ENCODE results near the gene CD7. TPM values are rescaled to one million over a fixed set of nuclear protein-coding genes. Genes with fewer than 3 reads are reported as not detected.

CD7 gene
- polyA plus RNA-seq, 1 of the 3 experiments (the other 2 are of a cell fraction), result 0.07 TPM

- POLR2A ChIA-PET, result interaction anchor here (0.8 to 1.4 kb wide), 3 partner anchors 14 to 745 kb away, joined by 3 to 10 read pairs (median 3); partner anchors contain the start of gene FAAP100
- no peaks in the 10 kb centered on the region for H3K9me2 ChIP-seq
- peaks cover 28 to 37% of the 10 kb centered on the region in 2 experiments; a peak in 3 of 4 replicates for H3K4me1 ChIP-seq (ENCODE audit: control insufficient read depth in 1 of 2, insufficient read depth in 2 of 2, low read depth in 1 of 2, low read length in 1 of 2)
- H3K27me3 ChIP-seq (ENCODE audit: insufficient read depth), result no peaks in the 10 kb centered on the region
- peak overlapping the region; percentile 82 for H3K4me2 ChIP-seq
- H2AFZ ChIP-seq (ENCODE audit: low read depth), result peak overlapping the region; percentile 91
- WGBS (ENCODE audit: low lambda C conversion rate), result 58% methylated on average over 19 of the region's 19 CpGs
- no peaks in the 10 kb centered on the region for H4K20me1 ChIP-seq (ENCODE audit: insufficient read depth)
- H3K9me3 ChIP-seq, result no peaks in the 10 kb centered on the region
- DNase-seq, result peak; percentile 54
- peak overlapping the region; percentile 40 to 52; a peak in 2 of 4 replicates for H3K4me3 ChIP-seq (ENCODE audit: low read depth in 2 of 2, low read length in 1 of 2)
- no peaks in the 10 kb centered on the region for H3K36me3 ChIP-seq (replicated peaks in 1 of 2; ENCODE audit: control insufficient read depth in 1 of 2, insufficient read depth in 2 of 2, low read length in 1 of 2)
- CTCF ChIA-PET, result interaction anchor here (1.0 to 15.1 kb wide), 11 partner anchors 13 to 119 kb away, joined by 3 to 184 read pairs (median 5); partner anchors contain the start of genes CSNK1D, HEXD, OGFOD3 and SECTM1
- peaks cover 2% of the 10 kb centered on the region for H3K79me2 ChIP-seq (ENCODE audit: insufficient read depth)
- peak overlapping the region; percentile 77 to 84 for H3K27ac ChIP-seq (ENCODE audit: low read depth in 2 of 2, low read length in 1 of 2)
- peaks cover 30% of the 10 kb centered on the region for H3F3A ChIP-seq (replicated peaks; ENCODE audit: insufficient read depth)
- TF ChIP-seq FOSL2 (IDR thresholded peaks at IDR 0.05; ENCODE audit: borderline replicate concordance, low read depth), result peak; percentile 70; the same call in 1 of the 2 replicates
- TF ChIP-seq RCOR1 (IDR thresholded peaks at IDR 0.05; ENCODE audit: low read length), result no peak
- H3K9ac ChIP-seq, result peak overlapping the region; percentile 67
Measured at GRCh38 chr17:82297280-82297713, 20.1 kb downstream of the CD7 start.

- Histone ChIP-seq H3K27ac (ENCODE audit: low read depth in 2 of 2, low read length in 1 of 2) (peak overlapping the region; percentile 77 to 84), H3K9ac (peak overlapping the region; percentile 67), H3K36me3 (replicated peaks in 1 of 2; ENCODE audit: control insufficient read depth in 1 of 2, insufficient read depth in 2 of 2, low read length in 1 of 2) (no peaks in the 10 kb centered on the region), H3K4me2 (peak overlapping the region; percentile 82), H4K20me1 (ENCODE audit: insufficient read depth) (no peaks in the 10 kb centered on the region), H3K27me3 (ENCODE audit: insufficient read depth) (no peaks in the 10 kb centered on the region), H3F3A (replicated peaks; ENCODE audit: insufficient read depth) (peaks cover 31% of the 10 kb centered on the region), H3K4me3 (ENCODE audit: low read depth in 2 of 2, low read length in 1 of 2) (no peak overlapping the region), H2AFZ (ENCODE audit: low read depth) (peak overlapping the region; percentile 91; the same call in 1 of the 2 replicates), H3K9me2 (no peaks in the 10 kb centered on the region), H3K4me1 (ENCODE audit: control insufficient read depth in 1 of 2, insufficient read depth in 2 of 2, low read depth in 1 of 2, low read length in 1 of 2) (peaks cover 28 to 41% of the 10 kb centered on the region in 2 experiments; a peak in 3 of 4 replicates), H3K9me3 (no peaks in the 10 kb centered on the region), H3K79me2 (ENCODE audit: insufficient read depth) (peaks cover 5% of the 10 kb centered on the region)
- ChIA-PET CTCF (interaction anchor here (1.0 to 15.1 kb wide), 8 partner anchors 13 to 120 kb away, joined by 4 to 184 read pairs (median 30); partner anchors contain the start of genes CSNK1D, HEXD, OGFOD3 and SECTM1), POLR2A (interaction anchor here (1.2 kb wide), 1 partner anchor 744 kb away, joined by 3 read pairs; the partner anchor contains the start of gene FAAP100)
- WGBS (ENCODE audit: low lambda C conversion rate), result 89% methylated on average over 7 of the region's 7 CpGs
- TF ChIP-seq CHD2 (IDR thresholded peaks at IDR 0.05; ENCODE audit: low read length, partially characterized antibody) (no peak), NFIC (IDR thresholded peaks at IDR 0.05; ENCODE audit: borderline replicate concordance) (no peak), RXRA (IDR thresholded peaks at IDR 0.05; ENCODE audit: borderline replicate concordance, low read depth) (no peak), RAD21 (IDR thresholded peaks at IDR 0.05; ENCODE audit: low read length) (no peak), RCOR1 (IDR thresholded peaks at IDR 0.05; ENCODE audit: low read length) (no peak), MEF2A (IDR thresholded peaks at IDR 0.05; ENCODE audit: borderline replicate concordance, low read depth) (no peak), JUND (IDR thresholded peaks at IDR 0.05) (no peak), TCF12 (IDR thresholded peaks at IDR 0.05) (no peak), CTCF (IDR thresholded peaks at IDR 0.05) (no peak), IRF3 (IDR thresholded peaks at IDR 0.05; ENCODE audit: low read depth, low read length) (no peak), SMC3 (IDR thresholded peaks at IDR 0.05; ENCODE audit: low read depth, low read length) (no peak), GATA2 (CRISPR knock-in tag; IDR thresholded peaks at IDR 0.05) (no peak)
- DNase-seq, result no peak
Measured at GRCh38 chr17:82296511-82297279, 20.7 kb downstream of the CD7 start.

Measured in SK-N-SH (cell line).